OCI-LY3 (cell line): ENCODE results near the gene SYPL2.

Experiments used
- H2AFZ ChIP-seq: fragments of 200-600, 300-600 bp; shearing (Covaris generic); 2 replicates; pipeline ENCODE4 v1.6.0; 2014; ENCODE audit warnings: antibody characterized with exemption, low read depth, low read length
- H3K27ac ChIP-seq: fragments of 200-600, 300-600 bp; sonication (generic); 2 replicates; pipeline ENCODE4 v1.5.1; 2014; ENCODE audit warnings: mild to moderate bottlenecking, low read length, moderate library complexity, mixed read lengths
- H3K27me3 ChIP-seq: fragments of 200-600, 300-600 bp; sonication (generic); 2 replicates; pipeline ENCODE4 v1.6.1; 2014; ENCODE audit warnings: low read depth, low read length, mixed read lengths
- H3K36me3 ChIP-seq: fragments of 200-600, 300-600 bp; sonication (generic); replicated peaks from 2 replicates; pipeline ENCODE3; 2014; ENCODE audit warnings: low read depth, low read length, mixed read lengths
- H3K4me1 ChIP-seq: fragments of 300-600, 200-600 bp; sonication (generic); 2 replicates; pipeline ENCODE4 v1.6.1; 2014; ENCODE audit warnings: low read length, mixed read lengths
- H3K4me2 ChIP-seq: fragments of 200-600, 300-600 bp; sonication (generic); 2 replicates; pipeline ENCODE4 v1.6.1; 2014; ENCODE audit warnings: low read length, mixed read lengths
- H3K4me3 ChIP-seq: fragments of 300-600, 200-600 bp; sonication (generic); 2 replicates; pipeline ENCODE4 v1.5.1; 2014; ENCODE audit warnings: antibody characterized with exemption, mild to moderate bottlenecking, low read length, moderate library complexity
- H3K79me2 ChIP-seq: fragments of 300-600, 200-600 bp; shearing (Covaris generic); 2 replicates; pipeline ENCODE4 v1.6.1; 2014; ENCODE audit warnings: mild to moderate bottlenecking, low read length, mixed read lengths
- H3K9ac ChIP-seq: fragments of 300-600, 200-600 bp; shearing (Covaris generic); 2 replicates; pipeline ENCODE4 v1.6.0; 2014; ENCODE audit warnings: mild to moderate bottlenecking, low read length, moderate library complexity
- H3K9me3 ChIP-seq: fragments of 200-600, 300-600 bp; shearing (Covaris generic); 2 replicates; pipeline ENCODE4 v1.6.1; 2014; ENCODE audit warnings: low read length, mixed read lengths; ENCODE audit not compliant: insufficient read depth
- H4K20me1 ChIP-seq: fragments of 200-600, 300-600 bp; sonication (generic); 2 replicates; pipeline ENCODE4 v1.6.1; 2016; ENCODE audit warnings: low read length, mixed read lengths; ENCODE audit not compliant: insufficient read depth
- EZH2phosphoT487 ChIP-seq: fragments of 200-600 bp; shearing (Covaris generic); IDR thresholded peaks from 2 replicates; pipeline ENCODE4 v1.6.1; 2018; ENCODE audit warnings: antibody characterized with exemption, mixed run types, low read depth
- TF ChIP-seq, protein P1 (sequence below): fragments of 200-600, 300-600 bp; sonication (generic); IDR thresholded peaks from 2 replicates; pipeline ENCODE4 v1.5.1; 2014; ENCODE audit warnings: antibody characterized with exemption, low read length, low read depth

Gene SYPL2

DNA sequence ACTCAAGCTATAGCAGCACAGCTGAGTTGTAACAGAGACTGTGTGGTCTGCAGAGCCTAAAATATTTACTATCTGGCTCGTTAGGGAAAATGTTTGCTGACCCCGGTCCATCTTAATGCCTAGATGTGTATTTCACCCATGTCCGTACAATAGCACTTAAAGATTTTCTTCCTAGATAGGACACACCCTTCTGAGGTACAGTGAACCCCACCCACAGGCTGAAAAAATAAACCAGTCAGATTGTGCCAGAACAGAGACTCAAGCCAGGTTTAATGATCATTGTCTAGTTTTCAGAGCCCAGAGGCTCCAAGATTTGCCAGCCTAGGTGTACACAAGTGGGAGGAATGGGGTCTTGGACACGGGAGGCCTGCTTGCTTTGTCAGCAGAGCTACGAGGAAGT is 37.6 kb downstream of the SYPL2 start:
- no peak overlapping the region for H2AFZ ChIP-seq
- H3K9me3 ChIP-seq = no peaks in the 10 kb centered on the region
- no peak for TF ChIP-seq EZH2phosphoT487
- TF ChIP-seq, protein P1, sequence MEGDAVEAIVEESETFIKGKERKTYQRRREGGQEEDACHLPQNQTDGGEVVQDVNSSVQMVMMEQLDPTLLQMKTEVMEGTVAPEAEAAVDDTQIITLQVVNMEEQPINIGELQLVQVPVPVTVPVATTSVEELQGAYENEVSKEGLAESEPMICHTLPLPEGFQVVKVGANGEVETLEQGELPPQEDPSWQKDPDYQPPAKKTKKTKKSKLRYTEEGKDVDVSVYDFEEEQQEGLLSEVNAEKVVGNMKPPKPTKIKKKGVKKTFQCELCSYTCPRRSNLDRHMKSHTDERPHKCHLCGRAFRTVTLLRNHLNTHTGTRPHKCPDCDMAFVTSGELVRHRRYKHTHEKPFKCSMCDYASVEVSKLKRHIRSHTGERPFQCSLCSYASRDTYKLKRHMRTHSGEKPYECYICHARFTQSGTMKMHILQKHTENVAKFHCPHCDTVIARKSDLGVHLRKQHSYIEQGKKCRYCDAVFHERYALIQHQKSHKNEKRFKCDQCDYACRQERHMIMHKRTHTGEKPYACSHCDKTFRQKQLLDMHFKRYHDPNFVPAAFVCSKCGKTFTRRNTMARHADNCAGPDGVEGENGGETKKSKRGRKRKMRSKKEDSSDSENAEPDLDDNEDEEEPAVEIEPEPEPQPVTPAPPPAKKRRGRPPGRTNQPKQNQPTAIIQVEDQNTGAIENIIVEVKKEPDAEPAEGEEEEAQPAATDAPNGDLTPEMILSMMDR = no peak
- H3K36me3 ChIP-seq = no peaks in the 10 kb centered on the region
- 0 out of 2 replicates have a peak, but pooled peaks cover under 1% of the 10 kb centered on the region for H3K4me1 ChIP-seq
- H3K27me3 ChIP-seq = no peaks in the 10 kb centered on the region
- H3K4me3 ChIP-seq = no peak overlapping the region
- H3K4me2 ChIP-seq = no peak overlapping the region
- H3K79me2 ChIP-seq = no peaks in the 10 kb centered on the region
- H4K20me1 ChIP-seq = no peaks in the 10 kb centered on the region
- no peak overlapping the region for H3K9ac ChIP-seq
- H3K27ac ChIP-seq = no peak overlapping the region

- no peaks in the 10 kb centered on the region for H3K79me2 ChIP-seq
- H3K9ac ChIP-seq = no peak overlapping the region
- TF ChIP-seq, protein P1 = no peak
- no peak for TF ChIP-seq EZH2phosphoT487
- no peak overlapping the region for H3K4me2 ChIP-seq
- H3K27ac ChIP-seq = no peak overlapping the region
- H4K20me1 ChIP-seq = no peaks in the 10 kb centered on the region
- no peaks in the 10 kb centered on the region for H3K27me3 ChIP-seq
- no peak overlapping the region for H3K4me3 ChIP-seq
- H3K4me1 ChIP-seq = peaks cover 3% of the 10 kb centered on the region
- H3K9me3 ChIP-seq = no peaks in the 10 kb centered on the region
- no peaks in the 10 kb centered on the region for H3K36me3 ChIP-seq
- no peak overlapping the region for H2AFZ ChIP-seq
These were observed 38.6 kb downstream of the SYPL2 start for GRCh38 chr1:109504974-109505373.

DNA sequence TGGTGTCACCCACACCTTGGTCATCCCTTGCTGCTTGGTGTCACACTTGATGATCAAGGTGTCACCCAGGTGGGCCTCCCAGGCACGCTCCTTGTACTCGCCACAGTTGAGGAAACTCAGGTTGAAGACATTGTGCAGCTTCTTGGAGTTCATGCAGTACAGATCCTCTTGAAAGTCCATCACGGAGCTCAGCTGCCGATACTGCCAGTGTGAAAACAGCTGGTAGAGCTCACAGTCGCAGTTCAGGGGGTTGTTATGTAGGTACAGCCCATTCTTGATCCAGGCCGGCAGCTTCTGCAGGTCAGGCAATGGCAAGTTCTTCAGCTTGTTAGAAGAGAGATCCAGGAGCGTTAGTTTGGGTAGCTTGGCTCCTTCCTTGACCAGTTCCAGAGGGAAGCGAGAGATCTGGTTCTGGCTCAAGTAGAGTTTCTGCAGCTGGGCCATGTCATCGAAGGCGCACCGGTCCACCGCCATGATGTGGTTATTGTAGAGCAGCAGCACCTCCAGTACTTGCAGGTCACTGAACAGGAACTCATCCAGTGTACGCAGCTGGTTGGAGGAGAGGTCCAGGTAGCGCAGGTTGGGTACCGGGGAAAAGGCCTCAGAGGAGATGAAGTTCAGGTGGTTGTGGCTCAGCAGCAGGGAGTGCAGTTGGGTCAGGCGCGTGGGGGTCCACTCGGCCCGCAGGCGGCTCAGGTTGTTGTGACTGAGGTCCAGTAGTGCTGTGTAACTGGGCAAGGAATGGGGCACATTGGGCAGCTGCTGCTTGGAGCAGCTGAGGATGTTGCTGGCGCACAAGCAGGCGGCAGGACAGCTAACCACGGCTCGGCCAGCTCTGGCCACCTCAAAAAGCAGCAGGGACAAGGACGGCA is 41.9 kb downstream of the SYPL2 start:
- no peak overlapping the region for H3K9ac ChIP-seq
- H3K9me3 ChIP-seq = no peaks in the 10 kb centered on the region
- H3K4me2 ChIP-seq = no peak overlapping the region
- H3K79me2 ChIP-seq = no peaks in the 10 kb centered on the region
- H3K27me3 ChIP-seq = no peaks in the 10 kb centered on the region
- no peak overlapping the region for H2AFZ ChIP-seq
- H3K27ac ChIP-seq = no peak overlapping the region
- H3K4me3 ChIP-seq = no peak overlapping the region
- TF ChIP-seq, protein P1 = no peak
- no peak for TF ChIP-seq EZH2phosphoT487
- H4K20me1 ChIP-seq = no peaks in the 10 kb centered on the region
- H3K4me1 ChIP-seq = peaks cover 9% of the 10 kb centered on the region
- H3K36me3 ChIP-seq = no peaks in the 10 kb centered on the region

- Histone ChIP-seq H3K27ac (no peak overlapping the region), H3K4me1 (peaks cover 9% of the 10 kb centered on the region), H4K20me1 (no peaks in the 10 kb centered on the region), H3K79me2 (no peaks in the 10 kb centered on the region), H3K4me3 (peak overlapping the region; percentile 91), H3K36me3 (no peaks in the 10 kb centered on the region), H3K9me3 (no peaks in the 10 kb centered on the region), H3K9ac (no peak overlapping the region), H2AFZ (no peak overlapping the region), H3K4me2 (peak overlapping the region; percentile 98), H3K27me3 (no peaks in the 10 kb centered on the region)
- TF ChIP-seq, protein P1 = no peak
- no peak for TF ChIP-seq EZH2phosphoT487
These were observed 42.5 kb downstream of the SYPL2 start for GRCh38 chr1:109508873-109509175.
